PFSK-1 (cell line): ENCODE data around the gene LRP2.

Experiments
- POLR2AphosphoS5 ChIP-seq: IDR thresholded peaks from 2 replicates; pipeline ENCODE4 v1.6.1; 2012; ENCODE audit warnings: low read depth, mild to moderate bottlenecking, control low read depth, low read length, moderate library complexity
- REST ChIP-seq, 2 experiments: IDR thresholded peaks; 2 replicates each; pipeline versions ENCODE4 v1.6.1 to v1.8.0; 2011 to 2012; ENCODE audit warnings: low read depth in 2 of 2, low read length in 2 of 2, control low read depth in 1 of 2, inconsistent platforms in 1 of 2, mild to moderate bottlenecking in 1 of 2, moderate library complexity in 1 of 2; ENCODE audit not compliant: insufficient read depth in 1 of 2
- SIN3A ChIP-seq: IDR thresholded peaks from 2 replicates; pipeline ENCODE4 v1.6.1; 2012; ENCODE audit warnings: mild to moderate bottlenecking, low read length, moderate library complexity, borderline replicate concordance; ENCODE audit not compliant: insufficient read depth
- TAF1 ChIP-seq: IDR thresholded peaks from 2 replicates; pipeline ENCODE4 v1.6.1; 2012; ENCODE audit warnings: low read length, control low read depth, borderline replicate concordance; ENCODE audit not compliant: insufficient read depth

GRCh38 chr2:169225233-169225750 is 137.0 kb downstream of the LRP2 start:
- no peak for TF ChIP-seq TAF1
- no peak for TF ChIP-seq POLR2AphosphoS5
- TF ChIP-seq REST (IDR thresholded peaks at IDR 0.05; ENCODE audit: insufficient read depth in 1 of 2, low read depth in 2 of 2, low read length in 2 of 2) = no peak
- no peak for TF ChIP-seq SIN3A
